A549 (cell line): ENCODE results near the gene TBX2. TPM values are rescaled to one million over a fixed set of nuclear protein-coding genes. Genes with fewer than 3 reads are reported as not detected.

ENCODE experiments used
- ATAC-seq, 2 experiments: fragments of 200-7000 bp in 1 of 2; fragments of >200 bp in 1 of 2; cut with Nextera tagmentation in 1 of 2; cut with Tn5 transposase in 1 of 2; 3 replicates each; pipeline versions ENCODE4 v1.8.0 to v1.9.1; 2018 to 2020; ENCODE audit warnings: mild to moderate bottlenecking in 1 of 2, moderate library complexity in 1 of 2
- CTCF ChIA-PET: fragments of 300-600 bp; sonication (Branson Sonifier 250); formaldehyde crosslinking; extraction: SDS; loops from one replicate; lab custom pipeline; 2021; ENCODE audit warnings: antibody characterized with exemption, inconsistent platforms; lab: Yijun Ruan, JAX
- POLR2A ChIA-PET: fragments of 350-600 bp; formaldehyde crosslinking; extraction: SDS; loops from one replicate; lab custom pipeline; 2021; ENCODE audit warnings: antibody characterized with exemption, inconsistent platforms; lab: Yijun Ruan, JAX
- DNase-seq, 2 experiments: peaks; one replicate each; pipeline versions ENCODE4 v3.0.0 to v3.0.0-alpha.2; 2011 to 2016; ENCODE audit warnings: low read depth in 1 of 2, low spot score in 1 of 2
- FAIRE-seq: peaks from 2 replicates; lab custom pipeline; 2011; peaks lifted over from hg19 to GRCh38; lab: Jason Lieb, UNC
- H3K27ac ChIP-seq, 2 experiments: fragments of >200 bp; sonication (Bioruptor Twin); formaldehyde crosslinking; 3 replicates each; pipeline ENCODE4 v1.5.1; 2016 to 2017
- H3K4me1 ChIP-seq: fragments of >200 bp; sonication (Bioruptor Twin); formaldehyde crosslinking; 3 replicates; pipeline ENCODE4 v1.6.1; 2016
- H3K4me2 ChIP-seq: fragments of >200 bp; sonication (Bioruptor Twin); formaldehyde crosslinking; 3 replicates; pipeline ENCODE4 v1.6.1; 2016
- H3K4me3 ChIP-seq: fragments of >200 bp; sonication (Bioruptor Twin); formaldehyde crosslinking; 3 replicates; pipeline ENCODE4 v1.5.1; 2016
- H3K9me3 ChIP-seq: fragments of >200 bp; sonication (Bioruptor Twin); formaldehyde crosslinking; 3 replicates; pipeline ENCODE4 v1.6.1; 2016
- CBX8 ChIP-seq: fragments of 200-600 bp; sonication (generic); IDR thresholded peaks from 2 replicates; pipeline ENCODE4 v1.6.1; 2016
- EHMT2 ChIP-seq: fragments of 200-600 bp; sonication (generic); IDR thresholded peaks from 2 replicates; pipeline ENCODE4 v1.6.1; 2016; ENCODE audit warnings: antibody characterized with exemption, low read depth, mild to moderate bottlenecking, moderate library complexity
- HOXB5 ChIP-seq: fragments of 250-450 bp; sonication (Bioruptor Pico); IDR thresholded peaks from 2 replicates; pipeline ENCODE4 v1.5.0; 2020; ENCODE audit warnings: mild to moderate bottlenecking, moderate library complexity
- NPAS2 ChIP-seq: fragments of 250-450 bp; sonication (Bioruptor Pico); IDR thresholded peaks from 2 replicates; pipeline ENCODE4 v1.8.0; 2022; ENCODE audit warnings: mild to moderate bottlenecking, moderate library complexity, borderline replicate concordance
- POLR2A ChIP-seq: IDR thresholded peaks from 2 replicates; pipeline ENCODE4 v1.6.1; 2012; ENCODE audit warnings: mild to moderate bottlenecking, low read length
- POLR2AphosphoS2 ChIP-seq: conservative IDR thresholded peaks from 2 replicates; pipeline ENCODE4 v1.6.1; 2012; ENCODE audit warnings: low read length, improper control_type of control experiment, inconsistent platforms
- RAD21 ChIP-seq, 2 experiments: fragments of >200 bp in 1 of 2; sonication (Bioruptor Twin) in 1 of 2; formaldehyde crosslinking in 1 of 2; IDR thresholded peaks in 1 of 2; conservative IDR thresholded peaks in 1 of 2; 2 replicates in 1 of 2; 3 replicates in 1 of 2; pipeline ENCODE4 v1.6.1; 2012 to 2018; ENCODE audit warnings: inconsistent platforms in 1 of 2
- SMC3 ChIP-seq: fragments of >200 bp; sonication (Bioruptor Twin); formaldehyde crosslinking; IDR thresholded peaks from 3 replicates; pipeline ENCODE4 v1.6.1; 2018; ENCODE audit warnings: inconsistent platforms
- SREBF2 ChIP-seq: fragments of 450-650 bp; IDR thresholded peaks from 2 replicates; pipeline ENCODE4 v1.6.1; 2014; ENCODE audit warnings: mild to moderate bottlenecking, moderate library complexity
- ZFP36 ChIP-seq: fragments of 450-650 bp; IDR thresholded peaks from 2 replicates; pipeline ENCODE4 v1.6.1; 2014; ENCODE audit warnings: borderline replicate concordance; ENCODE audit not compliant: partially characterized antibody
- WGBS: methylation state at CpG from one replicate; pipeline ENCODE4 v1.1.6; 2017; ENCODE audit errors: missing lambda C conversion rate; 5-methylcytosine and 5-hydroxymethylcytosine counted together
- polyA plus RNA-seq, 4 experiments: library from polyadenylated mRNA; depleted of rRNA in 3 of 4; stranded (reverse); fragments of >200 nt; fragmentation: RNase III in 1 of 4; extraction: RNeasy Plus Mini Kit Qiagen cat#74134 plus additional on column Dnase treatment in 1 of 4; gene quantifications; 2 replicates in 3 of 4; 3 replicates in 1 of 4; pipeline ENCODE4 v1.2.3, GENCODE V29; 2011 to 2017
- TF ChIP-seq, protein P1 (sequence below): fragments of >200 bp; sonication (Bioruptor Twin); formaldehyde crosslinking; IDR thresholded peaks from 3 replicates; pipeline ENCODE4 v1.5.1; 2016
- TF ChIP-seq, protein P2 (sequence below): fragments of 250-450 bp; sonication (Bioruptor Pico); IDR thresholded peaks from 2 replicates; pipeline ENCODE4 v1.5.0; 2021; ENCODE audit warnings: mild to moderate bottlenecking, moderate library complexity, borderline replicate concordance

TBX2 gene
- polyA plus RNA-seq, 2 of the 4 experiments (the other 2 are of a cell fraction) = 0.71 to 2.3 TPM

DNA sequence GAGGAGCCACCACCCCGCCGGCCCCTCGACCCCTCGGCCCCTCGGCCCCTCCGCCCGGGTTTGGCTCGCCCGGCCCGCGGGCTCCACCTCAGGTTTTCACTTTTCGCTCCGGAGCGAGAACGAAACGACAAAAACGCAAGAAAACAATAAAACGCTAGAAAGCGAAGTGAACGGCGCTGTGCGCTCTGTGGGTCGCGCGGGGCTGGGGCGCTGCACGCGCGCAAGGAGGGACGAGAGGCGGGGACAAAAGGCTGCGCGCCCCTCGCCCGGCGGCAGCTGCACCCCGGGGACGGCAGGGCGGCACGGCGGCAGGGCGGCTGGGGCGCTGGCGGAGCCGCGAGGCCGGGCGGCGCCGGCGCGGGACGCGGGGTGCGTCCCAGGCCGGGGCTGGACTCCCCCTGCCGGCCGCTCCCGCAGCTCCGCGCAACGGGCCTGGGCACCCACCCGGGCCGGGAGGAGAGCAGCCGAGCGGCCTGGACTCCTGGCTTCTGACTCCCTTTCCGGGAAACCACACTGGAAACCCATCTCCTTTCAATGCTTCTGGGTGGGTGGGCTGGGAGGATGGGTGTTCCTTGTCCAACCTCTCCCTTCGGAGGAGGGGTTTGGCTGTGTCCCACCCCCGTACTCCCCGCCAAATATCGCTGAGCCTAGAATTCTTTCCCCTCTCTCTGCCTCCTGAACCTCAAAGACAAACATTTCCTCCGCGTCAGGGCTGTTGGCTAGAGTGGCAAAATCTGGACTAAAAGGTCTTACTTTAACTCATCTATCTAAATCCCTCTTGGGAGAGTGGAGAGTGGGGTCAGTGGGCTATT lies 9.9 kb downstream of the TBX2 start (continued):
- TF ChIP-seq SREBF2 (no peak), CBX8 (no peak), RAD21 (conservative IDR thresholded peaks at IDR 0.05 in 1 of 2, IDR thresholded peaks at IDR 0.05 in 1 of 2) (peak; percentile 50 to 72), EHMT2 (no peak), HOXB5 (no peak), NPAS2 (CRISPR knock-in tag) (0 out of 2 replicates have a peak, but pooled peaks have one; percentile 20), ZFP36 (no peak), POLR2AphosphoS2 (no peak)

DNA sequence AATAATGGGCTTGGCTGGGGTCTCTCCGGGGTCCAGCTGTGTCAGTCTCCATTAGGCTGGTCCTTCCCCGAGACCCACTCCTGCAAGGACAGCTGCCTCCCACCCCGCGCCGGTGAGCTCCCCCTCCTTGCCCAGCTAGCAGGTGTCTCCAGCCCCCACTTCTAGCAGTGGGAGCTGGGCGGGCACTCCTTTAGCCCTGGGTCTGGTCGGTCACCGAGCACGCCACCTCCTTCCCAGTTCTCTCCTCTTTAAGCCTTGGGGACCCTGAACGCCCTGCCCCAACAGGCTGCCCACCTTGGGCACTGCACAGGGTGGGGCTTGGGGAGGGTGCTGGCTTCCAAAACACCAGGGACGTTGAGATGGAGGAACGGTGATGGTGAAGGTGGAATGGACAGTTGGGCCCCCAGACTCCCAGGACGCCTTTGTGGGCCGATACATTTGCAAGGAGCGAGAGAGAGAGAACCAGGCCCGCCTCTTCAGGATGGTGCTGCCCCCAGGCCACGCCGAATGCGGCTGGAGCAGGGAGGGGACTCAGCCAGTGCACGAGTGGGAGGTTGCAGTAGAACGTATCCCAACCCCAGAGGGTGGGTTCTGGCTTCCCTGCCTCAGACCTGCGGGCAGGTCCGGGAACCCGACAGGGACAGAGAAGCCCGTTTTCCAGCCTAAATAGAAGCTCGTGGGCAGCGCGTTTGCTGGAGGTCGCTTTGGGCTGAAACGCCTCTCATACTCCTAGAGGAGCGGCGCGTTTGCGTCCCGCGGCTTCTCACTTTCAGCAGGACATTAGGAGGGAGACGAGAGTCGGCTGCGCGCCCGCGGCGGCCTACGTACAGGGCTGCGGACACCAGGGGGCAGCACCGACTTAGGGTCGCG lies 10.7 kb downstream of the TBX2 start:
- TF ChIP-seq POLR2A (no peak), SMC3 (peak; percentile 29; the same call in 1 of the 3 replicates), RAD21 (conservative IDR thresholded peaks at IDR 0.05 in 1 of 2, IDR thresholded peaks at IDR 0.05 in 1 of 2) (0 out of 5 replicates have a peak, but pooled peaks of 1 of the 2 experiments have one; percentile 21)
- WGBS = 91% methylated on average over 46 of the region's 48 CpGs
- H3K9me3 ChIP-seq = 0 out of 3 replicates have a peak, but pooled peaks cover 8% of the 10 kb centered on the region
- FAIRE-seq (no peak), ATAC-seq (no peak), DNase-seq (peak in 1 of 2 experiments; percentile 60)
- ChIA-PET CTCF (interaction anchor here (0.6 to 19.8 kb wide), 35 partner anchors 8 to 733 kb away, joined by 3 to 357 read pairs (median 4); partner anchors contain the start of genes BCAS3 and TBX2), POLR2A (interaction anchor here (0.7 to 2.9 kb wide), 3 partner anchors 11 to 690 kb away, joined by 3 to 21 read pairs (median 4); partner anchors contain the start of gene TBX2)
- no peak overlapping the region for H3K4me3 ChIP-seq
- peaks cover 8% of the 10 kb centered on the region; the same call in 2 of the 3 replicates for H3K4me1 ChIP-seq
- peak overlapping the region; percentile 72 to 92 for H3K27ac ChIP-seq
- H3K4me2 ChIP-seq = peak overlapping the region; percentile 58

DNA sequence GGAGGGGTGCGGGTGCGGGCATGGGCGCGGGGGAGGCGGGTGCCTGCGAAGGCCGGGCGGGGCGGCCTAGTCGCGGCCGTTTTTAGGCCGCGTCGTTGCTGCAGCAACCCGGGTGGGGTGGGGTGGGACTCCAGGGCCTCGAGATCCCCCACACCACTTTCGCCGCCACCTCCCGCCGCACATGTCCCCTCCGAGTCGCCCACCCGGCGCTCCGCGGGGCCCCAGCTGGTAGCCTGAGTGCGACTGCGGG lies 11.3 kb downstream of the TBX2 start:
- FAIRE-seq (no peak), DNase-seq (no peak), ATAC-seq (no peak)
- 93% methylated on average over 29 of the region's 29 CpGs for WGBS
- no peak overlapping the region for H3K4me3 ChIP-seq
- TF ChIP-seq, protein P1, sequence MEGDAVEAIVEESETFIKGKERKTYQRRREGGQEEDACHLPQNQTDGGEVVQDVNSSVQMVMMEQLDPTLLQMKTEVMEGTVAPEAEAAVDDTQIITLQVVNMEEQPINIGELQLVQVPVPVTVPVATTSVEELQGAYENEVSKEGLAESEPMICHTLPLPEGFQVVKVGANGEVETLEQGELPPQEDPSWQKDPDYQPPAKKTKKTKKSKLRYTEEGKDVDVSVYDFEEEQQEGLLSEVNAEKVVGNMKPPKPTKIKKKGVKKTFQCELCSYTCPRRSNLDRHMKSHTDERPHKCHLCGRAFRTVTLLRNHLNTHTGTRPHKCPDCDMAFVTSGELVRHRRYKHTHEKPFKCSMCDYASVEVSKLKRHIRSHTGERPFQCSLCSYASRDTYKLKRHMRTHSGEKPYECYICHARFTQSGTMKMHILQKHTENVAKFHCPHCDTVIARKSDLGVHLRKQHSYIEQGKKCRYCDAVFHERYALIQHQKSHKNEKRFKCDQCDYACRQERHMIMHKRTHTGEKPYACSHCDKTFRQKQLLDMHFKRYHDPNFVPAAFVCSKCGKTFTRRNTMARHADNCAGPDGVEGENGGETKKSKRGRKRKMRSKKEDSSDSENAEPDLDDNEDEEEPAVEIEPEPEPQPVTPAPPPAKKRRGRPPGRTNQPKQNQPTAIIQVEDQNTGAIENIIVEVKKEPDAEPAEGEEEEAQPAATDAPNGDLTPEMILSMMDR = 0 out of 3 replicates have a peak, but pooled peaks have one; percentile 2
- TF ChIP-seq, protein P2, sequence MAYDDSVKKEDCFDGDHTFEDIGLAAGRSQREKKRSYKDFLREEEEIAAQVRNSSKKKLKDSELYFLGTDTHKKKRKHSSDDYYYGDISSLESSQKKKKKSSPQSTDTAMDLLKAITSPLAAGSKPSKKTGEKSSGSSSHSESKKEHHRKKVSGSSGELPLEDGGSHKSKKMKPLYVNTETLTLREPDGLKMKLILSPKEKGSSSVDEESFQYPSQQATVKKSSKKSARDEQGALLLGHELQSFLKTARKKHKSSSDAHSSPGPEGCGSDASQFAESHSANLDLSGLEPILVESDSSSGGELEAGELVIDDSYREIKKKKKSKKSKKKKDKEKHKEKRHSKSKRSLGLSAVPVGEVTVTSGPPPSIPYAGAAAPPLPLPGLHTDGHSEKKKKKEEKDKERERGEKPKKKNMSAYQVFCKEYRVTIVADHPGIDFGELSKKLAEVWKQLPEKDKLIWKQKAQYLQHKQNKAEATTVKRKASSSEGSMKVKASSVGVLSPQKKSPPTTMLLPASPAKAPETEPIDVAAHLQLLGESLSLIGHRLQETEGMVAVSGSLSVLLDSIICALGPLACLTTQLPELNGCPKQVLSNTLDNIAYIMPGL = no peak
- CTCF ChIA-PET = interaction anchor here (1.2 to 19.8 kb wide), 13 partner anchors 9 to 691 kb away, joined by 4 to 357 read pairs (median 35); partner anchors contain the start of gene TBX2
- H3K9me3 ChIP-seq = 0 out of 3 replicates have a peak, but pooled peaks cover 8% of the 10 kb centered on the region
- H3K4me2 ChIP-seq = no peak overlapping the region
- POLR2A ChIA-PET = interaction anchor here (2.9 kb wide), 1 partner anchor 164 kb away, joined by 21 read pairs; no protein-coding TSS in a partner anchor
- peaks cover 8% of the 10 kb centered on the region; the same call in 2 of the 3 replicates for H3K4me1 ChIP-seq
- H3K27ac ChIP-seq = peak overlapping the region in 1 of 2 experiments; percentile 91; a peak in 2 of 6 replicates
